ENCODE data around the gene KRT17.
"Not testable (repeated sequence)": the region's sequence is repeated elsewhere in the genome, so short reads cannot be mapped to it uniquely, and the experiment has no call there.

KRT17 gene

GRCh38 chr17:41619036-41619926 lies 5.1 kb downstream of the KRT17 start:
- DNase-seq = no peak

GRCh38 chr17:41618341-41619035 lies 5.9 kb downstream of the KRT17 start:
- no peak for DNase-seq

GRCh38 chr17:41617698-41618097 lies 6.7 kb downstream of the KRT17 start:
- no peak for DNase-seq

GRCh38 chr17:41617136-41617535 lies 7.2 kb downstream of the KRT17 start:
- no peak for DNase-seq

GRCh38 chr17:41616486-41616885 lies 7.9 kb downstream of the KRT17 start:
- not testable (repeated sequence) for DNase-seq

- DNase-seq = no peak
Measured at GRCh38 chr17:41615454-41615853, 8.9 kb downstream of the KRT17 start.

- not testable (repeated sequence) for DNase-seq
Measured at GRCh38 chr17:41614767-41615166, 9.6 kb downstream of the KRT17 start.

- DNase-seq = no peak
Measured at GRCh38 chr17:41614098-41614497, 10.3 kb downstream of the KRT17 start.

- no peak for DNase-seq
Measured at GRCh38 chr17:41613277-41614082, 10.9 kb downstream of the KRT17 start.

- not testable (repeated sequence) for DNase-seq
Measured at GRCh38 chr17:41612376-41613160, 11.8 kb downstream of the KRT17 start, which contains the start of gene KRT16. KRT16 (minus strand) TSS chr17:41612767; CDS start chr17:41612688, 79 bp downstream.

- no peak for DNase-seq
Measured at GRCh38 chr17:41610965-41611640, 13.3 kb downstream of the KRT17 start.

GRCh38 chr17:41610061-41610517 lies 14.3 kb downstream of the KRT17 start:
- DNase-seq = not testable (repeated sequence)

GRCh38 chr17:41606930-41607329 lies 17.4 kb downstream of the KRT17 start:
- DNase-seq = not testable (repeated sequence)

GRCh38 chr17:41602524-41602923 lies 21.9 kb downstream of the KRT17 start:
- no peak for DNase-seq

GRCh38 chr17:41600318-41600717 lies 24.1 kb downstream of the KRT17 start:
- no peak for DNase-seq

- no peak for DNase-seq
Measured at GRCh38 chr17:41599680-41600079, 24.7 kb downstream of the KRT17 start.

- no peak for DNase-seq
Measured at GRCh38 chr17:41595585-41595984, 28.8 kb downstream of the KRT17 start.

- no peak for DNase-seq
Measured at GRCh38 chr17:41594363-41594915, 29.9 kb downstream of the KRT17 start.

- no peak for DNase-seq
Measured at GRCh38 chr17:41593306-41593981, 30.9 kb downstream of the KRT17 start.

GRCh38 chr17:41592601-41593305 lies 31.6 kb downstream of the KRT17 start:
- DNase-seq = no peak

All from right forelimb (tissue), 1 donor.